Putamen (tissue), 1 donor: ENCODE measurements around the gene ZC3H18.
"Not testable (repeated sequence)": the region's sequence is repeated elsewhere in the genome, so short reads cannot be mapped to it uniquely, and the experiment has no call there.

Experiments used
- DNase-seq: peaks from one replicate; pipeline ENCODE4 v3.0.0-alpha.2; 2016; ENCODE audit warnings: low spot score

ZC3H18 gene

DNA sequence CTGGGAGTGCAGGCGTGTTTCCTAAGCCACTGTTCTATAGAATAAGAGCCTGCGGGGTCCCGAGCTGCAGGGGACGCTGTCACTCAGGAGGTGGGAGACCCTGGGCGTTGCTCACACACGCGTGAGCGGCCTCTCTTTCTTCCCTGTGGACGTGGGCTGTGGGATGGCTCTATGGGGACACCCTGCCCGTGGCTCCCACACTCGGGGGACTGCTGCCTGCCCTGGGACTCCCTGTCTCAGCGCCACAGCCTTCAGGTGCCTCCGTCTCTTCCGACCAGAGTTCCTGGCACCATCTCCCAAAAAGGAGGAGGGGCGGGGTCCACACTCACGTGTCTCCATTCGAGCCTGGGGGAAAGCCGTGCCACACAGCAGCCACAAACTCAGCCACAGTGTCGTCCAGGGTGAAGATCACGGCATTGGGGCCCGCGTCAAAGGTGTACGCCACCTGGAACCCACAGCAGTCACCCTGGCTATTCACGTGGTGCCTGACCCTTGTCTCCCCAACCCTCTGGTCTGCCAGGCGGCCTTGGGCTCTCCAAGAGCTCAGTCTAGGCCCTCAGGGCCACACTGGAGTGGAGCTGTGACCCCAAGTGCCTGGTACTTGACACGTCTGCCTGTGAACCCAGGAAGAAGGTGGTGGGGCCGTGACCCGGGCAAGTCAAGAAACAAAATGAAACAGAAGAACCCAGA is 84.3 kb downstream of the ZC3H18 start:
- DNase-seq = no peak

DNA sequence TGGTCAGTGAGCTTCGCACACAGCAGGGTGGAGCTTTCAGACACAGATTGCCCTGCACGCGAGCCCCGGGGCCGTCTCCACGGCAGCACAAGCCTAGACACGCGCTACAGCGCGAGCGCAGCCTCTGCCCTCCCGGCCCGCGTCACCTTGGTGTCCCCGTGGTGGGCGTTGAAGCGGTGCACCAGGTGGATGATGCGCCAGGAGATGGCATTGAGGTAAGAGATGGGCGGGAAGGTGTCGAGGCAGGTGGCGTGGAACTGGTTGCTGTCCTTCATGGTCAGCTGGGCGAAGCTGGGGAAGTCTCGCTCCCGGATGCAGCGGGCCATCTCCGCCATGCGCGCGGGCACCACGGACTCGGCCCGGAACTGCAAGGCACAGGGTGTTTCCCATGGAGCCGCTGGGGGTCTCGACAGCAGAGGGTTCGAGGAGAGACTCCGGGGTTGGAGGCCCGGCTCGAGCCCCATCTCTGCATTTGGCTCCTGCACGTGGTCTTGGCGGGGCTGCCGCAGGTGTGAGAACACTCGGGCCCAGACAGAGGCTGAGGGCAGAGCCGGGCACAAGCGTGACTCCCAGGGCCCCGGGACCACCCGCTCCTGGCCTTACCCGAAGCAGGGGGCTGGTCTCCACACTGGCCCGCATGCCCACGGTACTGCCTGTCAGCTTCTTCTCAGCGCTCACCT is 85.0 kb downstream of the ZC3H18 start:
- DNase-seq = no peak

DNA sequence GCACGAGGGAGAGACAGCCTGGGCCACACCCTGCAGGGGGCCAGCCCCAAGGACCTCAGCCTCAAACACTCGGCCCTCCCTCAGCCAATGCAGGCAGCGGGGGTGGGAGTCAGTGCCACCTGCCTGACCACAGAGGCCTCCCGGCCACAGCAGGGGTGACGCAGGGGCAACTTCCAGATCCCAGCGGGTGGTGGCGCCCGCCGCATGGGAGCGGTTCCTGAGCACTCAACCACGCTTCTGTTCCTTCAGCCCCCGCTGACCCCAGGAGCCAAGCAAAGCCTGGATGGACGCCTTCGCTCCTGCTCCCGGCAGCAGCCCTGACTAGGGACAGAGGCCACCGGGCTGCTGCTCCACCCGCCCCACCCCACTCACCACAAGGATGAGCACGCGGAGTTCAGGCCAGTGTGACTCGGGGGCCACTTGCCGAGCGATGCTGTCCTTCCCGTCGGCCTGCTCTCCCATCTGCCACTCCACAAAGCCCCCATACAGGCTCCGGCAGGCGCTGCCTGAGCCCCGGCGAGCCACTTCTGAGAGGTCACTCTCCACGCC is 85.6 kb downstream of the ZC3H18 start:
- no peak for DNase-seq

DNA sequence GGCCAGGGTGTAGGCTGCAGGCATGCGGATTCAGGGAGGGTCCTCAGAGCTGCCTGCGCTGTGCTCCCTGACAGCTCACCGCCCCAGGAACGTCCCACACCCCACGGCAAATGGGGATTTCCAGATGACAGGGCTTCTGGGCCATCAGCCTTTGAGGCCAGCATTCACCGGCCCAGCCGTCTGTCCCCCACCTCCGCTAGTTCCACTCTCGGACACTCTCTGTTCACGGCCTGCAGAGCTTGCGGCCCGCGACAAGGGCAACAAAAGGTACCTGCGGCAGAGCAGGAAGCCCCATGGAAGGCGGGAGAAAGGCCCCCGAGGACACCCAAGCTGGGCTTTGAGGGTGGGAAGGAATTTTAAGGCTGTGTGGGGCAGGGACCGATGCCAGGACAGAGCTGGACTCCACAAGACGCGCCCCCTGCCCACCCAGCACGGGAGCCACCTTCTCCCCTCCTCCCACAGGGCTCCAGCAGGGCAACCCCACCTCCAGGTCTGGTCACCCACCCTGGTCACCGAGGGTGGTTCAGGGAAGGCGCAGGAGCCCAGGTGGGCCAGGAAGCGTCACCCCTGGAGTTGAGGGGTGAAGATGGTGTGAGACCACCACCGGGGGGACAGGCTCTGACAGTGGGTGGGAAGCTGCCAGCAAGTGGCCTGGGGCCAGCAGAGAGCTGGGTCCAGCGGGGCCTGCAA is 86.2 kb downstream of the ZC3H18 start:
- DNase-seq = no peak

DNA sequence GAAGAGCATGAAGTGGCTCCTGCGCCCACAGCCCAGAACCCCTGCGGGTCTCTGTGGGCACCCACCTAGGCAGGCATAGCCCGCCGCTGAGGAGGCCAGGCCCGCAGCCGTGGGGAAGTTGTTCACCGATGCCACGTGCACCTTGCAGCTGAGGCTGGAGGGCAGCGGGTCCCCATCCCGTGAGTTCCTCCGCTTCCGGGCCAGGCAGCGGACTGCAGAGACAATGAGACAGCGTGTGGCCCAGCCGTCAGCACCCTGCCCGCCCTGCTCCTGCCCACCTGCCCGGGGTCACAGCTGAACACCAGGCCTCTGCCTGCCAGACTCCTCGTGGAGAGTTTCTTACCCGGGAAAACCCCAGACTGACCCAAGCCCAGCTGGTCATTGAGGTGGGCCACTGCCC is 87.2 kb downstream of the ZC3H18 start:
- no peak for DNase-seq

DNA sequence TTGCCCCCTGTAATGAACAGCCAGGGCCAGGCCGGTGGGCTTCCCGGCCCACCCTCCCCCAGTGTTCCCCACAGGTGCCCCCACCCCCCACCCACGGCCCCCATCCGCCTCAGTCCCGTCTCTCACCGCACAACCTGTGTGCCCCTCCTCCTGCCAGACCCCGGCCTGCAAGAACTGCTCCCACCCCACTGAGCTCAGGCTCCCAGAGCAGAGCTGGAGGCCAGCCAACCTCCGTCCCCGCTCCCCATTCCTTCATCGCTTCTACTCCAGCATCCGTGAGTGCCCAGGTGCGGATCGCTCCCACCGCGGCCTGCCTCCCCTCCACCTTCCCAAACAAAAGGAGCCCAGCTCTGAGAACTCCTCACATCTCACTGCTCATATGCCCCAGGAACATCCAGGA is 88.5 kb downstream of the ZC3H18 start:
- DNase-seq = no peak

DNA sequence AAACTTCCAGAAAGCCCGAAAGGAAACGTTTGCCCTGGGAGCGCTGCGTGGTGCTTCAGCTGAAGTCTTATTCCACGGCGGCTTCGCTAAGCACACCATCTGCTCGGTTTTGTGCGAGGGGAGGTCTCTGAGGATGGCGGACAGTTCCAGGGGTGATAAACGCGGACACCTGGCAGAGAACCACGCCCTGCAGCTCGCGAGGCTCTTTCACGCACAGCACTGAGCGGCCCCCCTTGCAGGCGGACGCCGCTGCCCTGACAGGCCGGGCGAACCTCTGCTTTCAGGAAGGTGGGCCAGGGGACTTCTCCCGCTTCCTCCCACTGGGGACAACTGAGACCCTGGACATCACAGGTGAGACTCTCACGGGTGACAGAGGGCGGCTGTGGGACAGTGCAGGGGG is 89.0 kb downstream of the ZC3H18 start:
- DNase-seq = no peak

DNA sequence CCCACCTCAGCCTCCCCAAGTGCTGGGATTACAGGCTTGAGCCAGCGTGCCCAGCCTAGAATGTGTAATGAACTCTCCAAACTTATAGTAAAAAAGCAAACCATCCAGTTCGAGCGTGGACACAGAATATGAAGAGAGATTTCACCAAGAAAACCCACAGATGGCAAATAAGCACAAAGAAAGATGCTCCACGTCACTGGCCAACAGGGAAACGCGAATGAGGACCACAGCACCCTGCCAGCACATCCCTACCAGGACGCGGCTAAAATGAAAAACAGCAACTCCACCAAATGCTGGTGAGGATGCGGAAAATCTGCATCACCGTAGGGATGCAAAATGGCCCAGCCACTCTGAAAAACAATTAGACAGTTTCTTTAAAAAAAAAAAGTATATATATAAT is 91.3 kb downstream of the ZC3H18 start:
- DNase-seq = no peak

DNA sequence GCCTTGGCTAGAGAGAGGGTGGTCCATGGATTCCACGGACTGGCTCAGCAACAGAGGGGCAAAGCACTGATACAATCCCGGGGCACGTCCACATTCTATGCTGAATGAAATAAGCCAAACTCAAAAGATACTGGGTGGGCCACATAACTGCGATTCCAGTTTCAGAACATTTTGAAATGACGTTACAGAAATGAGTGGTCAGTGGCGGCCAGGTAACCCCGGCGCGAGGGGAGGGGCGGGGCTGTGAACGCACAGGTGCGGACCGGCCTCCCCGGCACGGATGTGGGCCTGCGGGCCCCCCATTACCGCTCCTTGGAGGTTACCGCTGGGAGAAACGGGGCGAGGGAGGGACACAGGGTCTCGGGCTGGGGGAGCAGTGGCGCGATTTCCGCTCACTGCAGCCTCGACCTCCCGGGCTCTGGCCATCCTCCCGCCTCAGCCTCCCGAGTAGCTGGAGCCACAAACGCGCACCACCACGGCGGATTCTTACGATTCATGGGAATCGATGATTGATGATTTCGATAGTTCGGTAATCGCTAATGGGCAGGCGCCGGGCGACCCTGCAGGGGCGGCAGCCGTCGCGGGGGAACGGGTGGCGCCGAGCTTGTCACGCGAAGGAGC is 92.1 kb downstream of the ZC3H18 start:
- DNase-seq = no peak

DNA sequence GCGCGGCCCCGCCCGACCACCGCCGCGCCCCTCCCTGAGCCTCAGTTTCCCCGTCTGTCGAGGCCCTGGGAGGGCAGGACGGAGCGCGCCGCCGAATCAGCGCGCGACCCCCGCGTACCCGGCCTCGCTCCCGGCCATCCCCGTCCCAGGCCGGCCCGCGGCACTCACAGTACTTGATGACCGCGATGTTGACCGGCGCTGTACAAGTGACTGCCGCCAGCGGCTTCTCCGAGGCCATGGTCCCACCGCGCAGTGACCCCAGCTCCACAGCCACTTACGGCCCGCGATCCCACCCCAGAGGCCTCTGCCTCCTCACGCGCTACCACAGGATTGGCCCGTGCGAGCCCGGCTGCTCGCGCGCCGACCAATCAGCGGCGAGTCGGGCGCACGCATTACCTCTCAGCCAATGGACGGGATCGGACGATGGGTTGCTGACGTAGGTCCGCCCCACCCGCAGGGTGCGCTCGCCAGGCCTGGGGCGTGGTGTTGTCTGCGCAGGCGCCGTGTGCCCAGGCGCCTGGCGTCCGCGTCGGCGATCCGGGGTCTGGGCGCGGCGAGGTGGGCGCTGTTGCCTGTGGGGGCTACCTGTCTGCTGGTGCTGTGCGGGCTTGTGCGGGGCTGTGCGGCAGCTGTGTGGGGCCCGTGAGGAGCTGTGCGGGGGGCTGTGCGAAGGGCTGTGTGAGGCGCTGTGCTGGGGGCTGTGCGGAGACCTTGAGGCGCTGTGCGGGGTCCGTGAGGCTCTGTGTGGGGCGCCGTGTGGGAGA is 92.8 kb downstream of the ZC3H18 start, which contains the start of gene MVD:
Gene MVD, minus strand, starts transcription at position 249 of the 764 bp plus-strand sequence. Its CDS starts 11 bp downstream, at position 238.
- peak; percentile 98 for DNase-seq

DNA sequence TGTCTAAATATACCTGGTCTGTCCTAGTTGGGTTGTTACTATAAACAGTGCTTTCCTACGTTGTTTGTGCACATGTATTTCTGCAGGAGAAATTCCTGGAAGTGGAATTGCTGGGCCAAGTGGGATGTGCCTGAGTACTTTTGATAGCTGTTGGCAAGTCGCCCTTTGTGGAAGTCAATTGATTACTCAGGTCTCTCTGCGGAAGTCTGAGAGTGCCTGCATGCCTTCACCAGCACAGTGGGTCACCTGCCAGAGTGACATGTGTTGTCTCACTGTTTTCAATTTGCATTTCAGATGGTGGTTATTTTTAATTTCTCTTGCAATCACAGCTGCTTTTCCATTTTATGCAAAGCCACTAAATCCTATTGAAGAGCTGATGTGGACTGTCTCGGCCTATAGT is 94.9 kb downstream of the ZC3H18 start:
- DNase-seq = no peak

DNA sequence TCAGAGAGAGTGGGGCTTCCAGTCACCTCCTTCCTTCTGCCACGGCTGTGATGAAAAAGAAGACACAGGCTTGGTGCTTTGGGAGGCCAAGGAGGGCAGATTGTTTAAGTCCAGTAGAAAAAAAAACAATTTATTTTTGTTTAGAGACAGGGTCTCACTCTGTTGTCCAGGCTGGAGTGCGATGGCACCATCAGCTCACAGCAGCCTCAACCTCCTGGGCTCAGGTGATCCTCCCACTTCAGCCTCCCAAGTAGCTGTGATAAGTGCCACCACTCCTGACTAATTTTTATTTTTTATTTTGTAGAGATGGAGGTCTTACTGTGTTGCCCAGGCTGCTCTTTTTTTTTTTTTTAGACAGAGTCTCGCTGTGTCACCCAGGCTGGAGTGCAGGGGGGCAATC is 95.4 kb downstream of the ZC3H18 start:
- DNase-seq = no peak

DNA sequence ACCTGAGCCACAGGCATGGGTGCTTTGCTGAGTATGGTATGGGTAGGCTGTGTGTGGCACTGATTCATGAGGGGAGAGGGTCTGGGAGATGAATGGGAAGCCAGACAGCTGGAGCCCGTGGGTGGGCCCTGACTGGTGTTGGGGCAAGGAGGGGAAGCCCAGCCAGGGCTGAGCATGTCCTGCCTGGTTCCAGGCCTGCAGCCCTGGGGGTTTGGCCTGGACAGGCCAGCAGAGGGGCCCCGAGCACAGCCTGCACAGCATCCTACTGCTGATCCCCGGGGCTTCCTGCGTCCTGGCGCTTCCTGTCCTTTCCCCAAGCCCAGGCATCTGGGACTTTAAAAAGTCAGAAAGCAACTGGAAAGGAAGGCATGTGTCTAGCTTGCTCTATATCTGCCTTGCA is 97.3 kb downstream of the ZC3H18 start:
- DNase-seq = no peak

DNA sequence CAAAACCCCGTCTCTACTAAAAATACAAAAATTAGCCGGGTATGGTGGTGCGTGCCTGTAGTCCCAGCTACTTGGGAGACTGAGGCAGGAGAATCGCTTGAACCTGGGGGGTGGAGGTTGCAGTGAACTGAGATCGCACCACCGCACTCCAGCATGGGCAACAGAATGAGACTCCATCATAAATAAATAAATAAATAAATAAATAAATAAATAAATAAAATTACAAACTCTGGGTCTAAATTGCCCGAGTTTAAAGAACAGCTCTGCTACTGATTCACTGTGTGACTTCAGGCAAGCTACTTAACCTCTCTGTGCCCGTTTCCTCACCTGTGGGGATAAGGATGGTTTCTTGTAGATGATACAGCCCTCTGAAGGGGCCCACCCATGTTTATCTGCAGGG is 99.3 kb downstream of the ZC3H18 start:
- DNase-seq = not testable (repeated sequence)

DNA sequence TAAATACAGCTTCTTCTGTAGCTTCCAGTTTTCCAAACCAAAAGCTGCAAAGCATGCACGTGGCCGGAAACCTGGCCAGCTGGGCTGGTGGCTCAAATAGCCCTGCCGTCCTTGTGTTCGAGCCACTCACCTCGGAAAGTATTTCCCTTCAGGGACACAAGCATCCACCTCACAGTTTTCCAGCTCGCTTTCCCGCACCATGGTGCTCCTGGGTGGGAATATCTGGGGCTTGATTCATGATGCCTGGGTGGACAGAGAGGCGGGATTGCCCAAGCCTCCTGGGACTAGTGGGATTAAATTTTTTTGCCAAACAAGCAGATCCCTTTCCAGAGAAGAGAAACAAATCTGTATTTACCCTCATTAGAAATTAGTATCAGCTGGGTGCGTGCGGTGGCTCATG is 99.8 kb downstream of the ZC3H18 start:
- DNase-seq = no peak

DNA sequence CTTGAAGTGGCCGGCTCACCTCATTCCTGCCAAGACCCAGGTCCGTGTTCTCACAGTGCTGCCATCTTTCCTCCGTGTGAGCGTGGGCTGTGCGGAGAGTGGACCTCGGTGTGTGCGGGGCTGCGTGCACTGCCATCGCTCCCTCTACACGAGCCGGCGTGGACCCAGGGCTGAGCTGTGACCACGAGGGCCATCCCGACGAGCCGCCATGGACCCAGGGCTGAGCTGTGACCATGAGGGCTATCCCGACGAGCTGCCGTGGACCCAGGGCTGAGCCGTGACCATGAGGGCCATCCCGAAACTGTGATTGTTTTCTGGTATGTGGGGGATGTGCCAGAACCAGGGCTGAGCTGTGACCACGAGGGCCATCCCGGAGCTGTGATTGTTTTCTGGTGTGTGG is 101.6 kb downstream of the ZC3H18 start:
- no peak for DNase-seq

DNA sequence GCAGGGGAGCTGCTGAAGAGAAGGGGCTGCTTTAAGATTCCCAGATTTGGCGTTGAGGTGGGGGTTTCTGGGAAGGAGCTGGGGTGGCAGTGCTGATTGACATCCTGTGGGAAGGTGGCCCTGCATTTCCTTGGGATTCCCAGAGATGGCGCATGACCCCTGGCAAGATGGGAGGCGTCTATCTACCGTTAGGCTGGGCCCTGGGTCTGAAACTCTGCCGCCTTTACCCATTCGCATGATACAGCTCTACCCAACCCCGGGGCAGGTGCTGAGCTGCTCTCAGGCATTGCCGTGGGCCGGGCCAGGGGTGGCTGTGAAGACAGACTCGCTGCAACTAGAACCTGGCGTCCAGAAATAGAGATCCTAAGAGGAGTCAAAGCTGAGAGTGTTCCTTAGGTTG is 102.6 kb downstream of the ZC3H18 start:
- no peak for DNase-seq

DNA sequence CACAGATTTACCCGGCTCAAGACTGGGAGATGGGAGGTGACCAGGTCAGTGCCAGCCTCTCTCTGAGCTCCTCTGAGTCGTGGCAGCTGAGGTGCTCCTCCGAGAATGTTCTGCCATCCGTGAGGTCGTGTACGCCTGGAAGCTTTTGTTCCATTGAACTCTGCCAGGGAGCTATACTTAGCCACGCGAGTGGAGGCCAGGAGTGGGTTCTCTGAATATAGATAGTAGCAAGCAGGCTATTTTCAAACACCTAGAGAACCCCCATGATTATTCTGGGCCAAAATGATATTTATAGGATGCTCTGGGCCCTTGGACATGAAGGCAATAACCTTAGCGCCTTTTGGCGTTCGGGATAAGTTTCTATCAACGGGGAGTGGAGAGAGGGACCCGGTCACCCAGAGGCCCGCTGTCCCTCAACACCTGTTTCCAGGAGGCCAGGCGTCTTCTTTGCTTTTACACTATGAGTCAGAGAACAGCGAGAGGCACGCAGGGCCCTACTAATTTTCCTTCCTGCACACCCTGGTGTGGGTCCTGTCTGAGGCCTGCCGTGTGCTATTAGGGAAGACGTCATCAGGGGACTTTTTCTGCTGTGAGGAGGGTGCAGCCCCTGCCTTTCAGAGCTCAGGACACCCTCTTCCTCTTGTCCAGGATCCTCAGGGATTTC is 103.6 kb downstream of the ZC3H18 start:
- no peak for DNase-seq

DNA sequence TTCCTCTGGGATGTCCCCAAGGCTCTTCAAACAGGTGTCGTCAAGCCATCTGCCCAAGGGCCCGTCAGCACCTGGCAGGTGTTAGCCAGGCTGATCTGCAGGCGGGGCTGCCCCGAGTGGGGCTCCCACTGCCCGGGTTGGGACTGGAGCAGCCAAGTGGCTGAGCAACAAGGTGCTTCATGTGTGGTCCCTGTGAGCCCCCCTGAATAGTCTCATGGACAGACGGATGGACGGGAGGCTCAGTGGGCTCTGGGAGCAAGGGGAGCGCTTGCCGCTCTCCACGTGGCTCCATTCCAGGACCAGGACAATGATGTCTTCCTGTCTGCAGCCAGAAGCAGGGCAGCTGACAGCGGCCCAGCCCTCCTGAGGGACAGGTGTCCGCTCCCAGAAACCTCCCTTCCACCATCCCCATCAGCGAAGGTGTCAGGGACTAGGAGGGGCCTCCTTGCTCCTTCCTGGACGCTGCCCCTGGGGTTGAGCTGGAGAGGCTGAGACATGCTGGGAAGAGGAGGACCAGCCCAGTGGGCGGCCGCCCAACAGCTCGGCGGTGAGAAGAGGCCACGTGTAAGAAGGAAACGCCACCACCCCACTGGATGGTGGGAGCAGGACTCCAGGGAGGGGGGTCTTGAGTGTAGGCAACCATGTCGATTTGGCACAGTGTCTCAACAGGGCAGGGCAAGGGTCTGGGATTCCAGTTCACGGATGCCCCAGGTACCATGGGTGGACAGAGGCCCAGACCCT is 106.5 kb downstream of the ZC3H18 start:
- DNase-seq = no peak

DNA sequence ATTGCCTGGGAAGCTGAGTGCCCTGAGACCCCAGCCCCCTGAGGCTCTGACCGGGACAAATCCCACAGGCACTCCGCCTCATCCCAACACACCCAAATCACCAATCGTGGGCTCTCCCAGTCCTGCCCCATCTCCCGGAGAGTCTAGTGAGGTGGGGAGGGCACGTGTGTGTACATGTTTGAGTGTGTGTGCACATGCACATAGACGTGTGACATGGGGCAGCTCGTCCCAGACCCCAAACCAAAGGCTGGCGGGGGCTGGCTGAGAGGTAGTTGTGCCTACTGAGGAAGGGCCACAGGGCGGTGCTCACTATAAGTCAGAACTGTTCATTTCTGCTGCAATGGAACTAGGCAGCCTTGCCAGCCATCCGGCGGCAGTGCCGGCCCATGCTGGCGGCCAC is 107.5 kb downstream of the ZC3H18 start:
- DNase-seq = no peak
